Fibroblast of lung (primary cell): Measurements from ENCODE around the gene DNAH17. TPM values are rescaled to one million over a fixed set of nuclear protein-coding genes. Genes with fewer than 3 reads are reported as not detected.

Experiments used
- DNase-seq, 2 donors: peaks; one replicate each; pipeline versions ENCODE4 v3.0.0 to v3.0.0-alpha.2; 2010; ENCODE audit warnings: low read depth in 2 of 2
- H2AFZ ChIP-seq: 2 replicates; pipeline ENCODE4 v1.5.1; 2012; ENCODE audit warnings: low read length, control low read depth, inconsistent platforms
- H3K27ac ChIP-seq: 2 replicates; pipeline ENCODE4 v1.5.1; 2011; ENCODE audit warnings: low read length, control low read depth; ENCODE audit not compliant: insufficient read depth
- H3K27me3 ChIP-seq: 2 replicates; pipeline ENCODE4 v1.5.1; 2011; ENCODE audit warnings: mild to moderate bottlenecking, low read length; ENCODE audit not compliant: control insufficient read depth, insufficient read depth
- H3K36me3 ChIP-seq: 2 replicates; pipeline ENCODE4 v1.5.1; 2011; ENCODE audit warnings: low read length; ENCODE audit not compliant: control insufficient read depth, insufficient read depth
- H3K4me1 ChIP-seq: 2 replicates; pipeline ENCODE4 v1.5.1; 2011; ENCODE audit warnings: low read length; ENCODE audit not compliant: control insufficient read depth, insufficient read depth; ENCODE audit errors: extremely low read depth
- H3K4me2 ChIP-seq: 2 replicates; pipeline ENCODE4 v1.5.1; 2011; ENCODE audit warnings: low read length, control low read depth; ENCODE audit not compliant: insufficient read depth; ENCODE audit errors: extremely low read depth
- H3K4me3 ChIP-seq, 4 experiments: fragments of 200-600 bp in 1 of 4; sonication (generic) in 1 of 4; replicated peaks in 1 of 4; 2 replicates each; pipeline ENCODE4 v1.5.1; 2011 to 2016; ENCODE audit warnings: low read length in 4 of 4, low read depth in 3 of 4, mild to moderate bottlenecking in 3 of 4, control low read depth in 2 of 4, inconsistent platforms in 1 of 4, mixed read lengths in 1 of 4; ENCODE audit not compliant: insufficient read depth in 1 of 4; ENCODE audit errors: control extremely low read depth in 1 of 4
- H3K79me2 ChIP-seq: 2 replicates; pipeline ENCODE4 v1.5.1; 2012; ENCODE audit warnings: mild to moderate bottlenecking, low read length, inconsistent platforms; ENCODE audit not compliant: control insufficient read depth, insufficient read depth
- H3K9ac ChIP-seq: 2 replicates; pipeline ENCODE4 v1.5.1; 2011; ENCODE audit warnings: mild to moderate bottlenecking, low read length, control low read depth; ENCODE audit not compliant: insufficient read depth
- H3K9me3 ChIP-seq: 2 replicates; pipeline ENCODE4 v1.5.1; 2012; ENCODE audit warnings: low read depth, low read length; ENCODE audit not compliant: control insufficient read depth, insufficient read depth
- H4K20me1 ChIP-seq: 2 replicates; pipeline ENCODE4 v1.5.1; 2011; ENCODE audit warnings: low read length; ENCODE audit not compliant: control insufficient read depth, insufficient read depth; ENCODE audit errors: extremely low read depth
- CTCF ChIP-seq, 2 donors: IDR thresholded peaks in 1 of 2; conservative IDR thresholded peaks in 1 of 2; 1 replicate in 1 of 2; 2 replicates in 1 of 2; pipeline ENCODE4 v1.5.1; 2011 to 2012; ENCODE audit warnings: low read length in 2 of 2, control low read depth in 1 of 2, inconsistent platforms in 1 of 2, low read depth in 1 of 2, mild to moderate bottlenecking in 1 of 2
- EZH2 ChIP-seq: IDR thresholded peaks from 2 replicates; pipeline ENCODE4 v1.5.1; 2012; ENCODE audit warnings: low read length, control low read depth, mild to moderate bottlenecking; ENCODE audit errors: missing control alignments
- polyA plus RNA-seq, 2 donors: library from polyadenylated mRNA; depleted of rRNA in 1 of 2; stranded (reverse) in 1 of 2; unstranded in 1 of 2; fragments of >200 nt; gene quantifications; 2 replicates each; pipeline ENCODE4 v1.2.1, GENCODE V29; 2011 to 2012; ENCODE audit warnings: missing spikeins in 1 of 2
- total RNA-seq: library from RNA; depleted of rRNA; stranded (reverse); fragments of >200 nt; gene quantifications from 2 replicates; pipeline ENCODE4 v1.2.1, GENCODE V29; 2014

The DNAH17 gene
- total and polyA plus RNA-seq, 2 donors (not counting 1 experiment from before 2014, with no cell fraction given), result not detected

DNA sequence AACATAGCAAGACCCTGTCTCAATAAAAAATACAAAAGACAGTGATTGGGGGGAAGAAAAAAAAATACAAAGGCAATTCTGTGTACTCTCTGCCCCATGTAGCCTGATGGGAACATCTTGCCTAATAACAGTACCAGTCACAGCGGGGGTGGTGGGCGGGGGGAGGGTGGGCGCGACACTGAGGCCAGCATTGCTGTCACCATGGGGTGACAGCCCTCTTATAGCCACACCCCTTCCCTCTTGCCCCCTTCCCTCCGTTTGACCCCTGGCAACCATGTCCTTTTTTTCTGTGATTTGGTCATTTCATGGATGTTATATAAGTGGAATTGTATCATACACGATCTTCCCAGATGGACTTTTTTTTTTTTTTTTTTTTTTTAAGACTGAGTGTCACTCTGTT, 80.9 kb downstream of the DNAH17 start:
- H3K27ac ChIP-seq, result no peak overlapping the region
- no peaks in the 10 kb centered on the region for H3K9me3 ChIP-seq
- no peaks in the 10 kb centered on the region for H3K36me3 ChIP-seq
- H3K9ac ChIP-seq, result no peak overlapping the region
- no peak overlapping the region for H3K4me2 ChIP-seq
- no peaks in the 10 kb centered on the region for H4K20me1 ChIP-seq
- H3K4me1 ChIP-seq, result no peaks in the 10 kb centered on the region
- no peaks in the 10 kb centered on the region for H3K79me2 ChIP-seq
- H3K4me3 ChIP-seq, result no peak overlapping the region
- H2AFZ ChIP-seq, result no peak overlapping the region
- H3K27me3 ChIP-seq, result no peaks in the 10 kb centered on the region
- TF ChIP-seq EZH2, result no peak
- no peak for TF ChIP-seq CTCF (conservative IDR thresholded peaks at IDR 0.05 in 1 of 2, IDR thresholded peaks at IDR 0.05 in 1 of 2; ENCODE audit: low read depth in 1 of 2, low read length in 2 of 2)
- no peak for DNase-seq

DNA sequence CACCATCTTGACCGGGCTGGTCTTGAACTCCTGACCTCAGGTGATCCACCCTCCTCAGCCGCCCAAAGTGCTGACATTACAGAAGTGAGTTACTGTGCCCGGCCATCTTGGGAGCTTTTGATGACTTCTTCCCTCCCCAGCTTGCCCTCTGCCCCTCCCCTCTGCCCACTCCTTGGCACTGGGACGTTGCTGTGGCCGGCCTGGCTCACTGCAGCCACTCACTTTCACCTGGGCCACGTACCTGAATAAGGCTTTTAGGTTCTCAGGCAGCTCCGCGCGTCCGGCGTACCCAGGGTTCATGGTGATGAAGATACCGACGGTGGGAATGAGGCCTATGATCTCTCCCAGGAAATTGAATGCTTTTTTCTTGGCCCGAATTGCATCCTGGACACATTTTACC, 81.6 kb downstream of the DNAH17 start:
- Histone ChIP-seq H3K4me3 (no peak overlapping the region), H3K9me3 (no peaks in the 10 kb centered on the region), H4K20me1 (no peaks in the 10 kb centered on the region), H3K9ac (no peak overlapping the region), H3K27ac (no peak overlapping the region), H3K27me3 (no peaks in the 10 kb centered on the region), H2AFZ (no peak overlapping the region), H3K36me3 (no peaks in the 10 kb centered on the region), H3K4me2 (no peak overlapping the region), H3K4me1 (no peaks in the 10 kb centered on the region), H3K79me2 (no peaks in the 10 kb centered on the region)
- TF ChIP-seq CTCF (conservative IDR thresholded peaks at IDR 0.05 in 1 of 2, IDR thresholded peaks at IDR 0.05 in 1 of 2; ENCODE audit: low read depth in 1 of 2, low read length in 2 of 2) (no peak), EZH2 (no peak)
- DNase-seq, result no peak

GRCh38 chr17:78494696-78495330, 82.4 kb downstream of the DNAH17 start:
- H2AFZ ChIP-seq, result no peak overlapping the region
- DNase-seq, result no peak
- no peak for TF ChIP-seq CTCF (conservative IDR thresholded peaks at IDR 0.05 in 1 of 2, IDR thresholded peaks at IDR 0.05 in 1 of 2; ENCODE audit: low read depth in 1 of 2, low read length in 2 of 2)
- no peak for TF ChIP-seq EZH2
- no peaks in the 10 kb centered on the region for H3K9me3 ChIP-seq
- no peaks in the 10 kb centered on the region for H3K4me1 ChIP-seq
- no peaks in the 10 kb centered on the region for H3K36me3 ChIP-seq
- no peaks in the 10 kb centered on the region for H4K20me1 ChIP-seq
- no peak overlapping the region for H3K4me2 ChIP-seq
- no peaks in the 10 kb centered on the region for H3K79me2 ChIP-seq
- H3K9ac ChIP-seq, result no peak overlapping the region
- no peak overlapping the region for H3K4me3 ChIP-seq
- H3K27ac ChIP-seq, result no peak overlapping the region
- H3K27me3 ChIP-seq, result no peaks in the 10 kb centered on the region
